T-helper 2 cell treated with Interferon-gamma antibody and Interleukin-4, amounts not matched to agents 5 μg/mL and 100 μg/mL, for 36 hours (primary cell): ENCODE measurements around the gene DOK4.

Experiments used
- DNase-seq: peaks from one replicate; pipeline ENCODE4 v3.0.0; 2021; ENCODE audit warnings: low spot score
- H3K27ac Mint-ChIP-seq: one replicate; pipeline ENCODE4 v1.8.0; 2021; ENCODE audit warnings: mild to moderate bottlenecking, mixed read lengths
- H3K27me3 Mint-ChIP-seq: one replicate; pipeline ENCODE4 v1.8.0; 2021; ENCODE audit warnings: low read depth, mixed read lengths
- H3K36me3 Mint-ChIP-seq: one replicate; pipeline ENCODE4 v1.8.0; 2021; ENCODE audit warnings: low read depth, mixed read lengths
- H3K4me1 Mint-ChIP-seq: one replicate; pipeline ENCODE4 v1.8.0; 2021; ENCODE audit warnings: low read depth, mixed read lengths
- H3K4me3 Mint-ChIP-seq: one replicate; pipeline ENCODE4 v1.8.0; 2022; ENCODE audit warnings: mild to moderate bottlenecking, moderate library complexity, mixed read lengths
- H3K9me3 Mint-ChIP-seq: one replicate; pipeline ENCODE4 v1.8.0; 2021; ENCODE audit warnings: mixed read lengths

Gene DOK4

DNA sequence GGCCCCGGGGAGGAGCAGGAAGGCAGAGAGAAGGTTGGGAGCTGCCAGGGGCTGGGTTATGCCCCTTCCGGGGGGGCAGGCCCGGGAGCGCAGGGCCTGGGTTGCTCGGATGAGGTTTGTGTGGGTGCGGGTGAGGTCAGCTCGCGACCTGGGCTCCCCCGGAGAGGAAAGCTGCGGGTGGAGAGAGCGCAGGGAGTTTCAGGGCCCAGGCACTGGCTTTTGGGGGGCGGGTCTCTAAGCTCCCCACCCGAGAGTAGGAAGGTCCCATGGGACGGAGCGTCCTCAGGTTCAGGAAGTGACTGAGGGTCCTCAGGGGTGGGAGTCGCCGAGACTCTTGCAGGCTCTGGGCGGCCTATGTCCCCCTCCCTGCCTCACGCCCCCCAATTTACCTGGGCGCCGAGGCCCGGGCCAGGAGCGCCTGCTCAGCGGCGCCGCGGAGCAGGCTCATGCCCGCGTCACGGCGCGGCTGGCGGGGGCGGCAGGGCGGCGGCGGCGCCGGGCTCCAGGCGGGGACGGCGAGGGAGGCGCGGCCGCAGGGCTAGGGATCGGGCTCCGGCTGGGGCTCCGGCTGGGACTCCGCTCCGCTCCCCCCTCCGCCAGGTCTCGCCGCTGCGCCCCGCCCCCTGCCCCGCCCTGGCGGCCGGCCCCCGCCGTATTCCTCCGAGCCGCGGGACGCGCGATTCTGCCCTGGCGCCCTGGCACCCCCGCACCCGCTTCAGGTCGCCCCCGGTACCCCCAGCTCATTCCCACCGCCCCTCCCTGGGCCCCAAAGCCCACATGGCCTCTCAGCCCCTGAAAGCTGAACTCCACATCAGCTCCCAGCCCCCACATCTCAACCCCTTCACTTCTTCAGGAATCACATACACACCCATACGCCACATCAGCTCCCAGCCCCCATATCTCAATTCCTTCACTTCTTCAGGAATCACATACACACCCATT, at the start of gene DOK4:
Gene DOK4, minus strand, starts transcription at position 578 of the 942 bp plus-strand sequence. CDS start 6,986 bp downstream, outside the sequence.
- Mint-ChIP-seq H3K4me3 (peak within 1 kb of the TSS; percentile 85), H3K27me3 (peaks cover 17% of the 10 kb centered on the region), H3K27ac (peak within 1 kb of the TSS; percentile 65), H3K9me3 (no peaks in the 10 kb centered on the region), H3K36me3 (no peaks in the 10 kb centered on the region), H3K4me1 (peaks cover 9% of the 10 kb centered on the region)
- DNase-seq, result peak; percentile 73

DNA sequence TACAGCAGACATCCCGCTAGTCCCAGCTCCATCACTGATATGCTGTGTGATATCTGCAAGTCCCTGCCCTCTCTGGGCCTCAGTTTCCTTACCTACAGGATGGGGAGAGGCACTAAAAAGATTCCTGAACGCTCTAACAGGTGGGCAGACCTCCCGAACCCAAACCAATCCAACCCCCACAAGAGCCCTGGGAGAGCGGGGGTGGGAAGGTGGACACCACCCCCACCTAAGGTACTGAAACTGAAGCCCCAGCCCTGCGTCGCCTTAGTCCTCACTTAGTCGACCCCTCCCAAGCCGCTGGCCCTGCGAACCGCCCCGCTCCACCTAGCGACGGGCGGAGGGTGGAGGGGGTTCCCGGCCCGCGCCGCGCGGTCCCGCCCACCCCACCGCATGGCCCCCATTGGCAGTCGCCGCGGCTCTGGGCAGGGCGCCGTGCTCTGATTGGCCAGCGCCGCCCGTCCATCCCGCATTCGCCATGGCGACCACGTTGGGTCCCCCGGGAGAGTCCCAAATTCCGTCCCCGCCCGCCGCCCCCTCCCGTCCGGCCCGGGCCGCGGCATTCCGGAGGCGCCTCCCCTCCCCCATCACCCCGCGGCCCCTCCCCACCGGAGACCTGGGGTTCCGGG, 49.5 kb upstream of the DOK4 start:
- Mint-ChIP-seq H3K9me3 (no peaks in the 10 kb centered on the region), H3K27me3 (no peaks in the 10 kb centered on the region), H3K4me3 (peak overlapping the region; percentile 82), H3K27ac (peak overlapping the region; percentile 79), H3K4me1 (peaks cover 68% of the 10 kb centered on the region), H3K36me3 (no peaks in the 10 kb centered on the region)
- DNase-seq, result peak; percentile 92

DNA sequence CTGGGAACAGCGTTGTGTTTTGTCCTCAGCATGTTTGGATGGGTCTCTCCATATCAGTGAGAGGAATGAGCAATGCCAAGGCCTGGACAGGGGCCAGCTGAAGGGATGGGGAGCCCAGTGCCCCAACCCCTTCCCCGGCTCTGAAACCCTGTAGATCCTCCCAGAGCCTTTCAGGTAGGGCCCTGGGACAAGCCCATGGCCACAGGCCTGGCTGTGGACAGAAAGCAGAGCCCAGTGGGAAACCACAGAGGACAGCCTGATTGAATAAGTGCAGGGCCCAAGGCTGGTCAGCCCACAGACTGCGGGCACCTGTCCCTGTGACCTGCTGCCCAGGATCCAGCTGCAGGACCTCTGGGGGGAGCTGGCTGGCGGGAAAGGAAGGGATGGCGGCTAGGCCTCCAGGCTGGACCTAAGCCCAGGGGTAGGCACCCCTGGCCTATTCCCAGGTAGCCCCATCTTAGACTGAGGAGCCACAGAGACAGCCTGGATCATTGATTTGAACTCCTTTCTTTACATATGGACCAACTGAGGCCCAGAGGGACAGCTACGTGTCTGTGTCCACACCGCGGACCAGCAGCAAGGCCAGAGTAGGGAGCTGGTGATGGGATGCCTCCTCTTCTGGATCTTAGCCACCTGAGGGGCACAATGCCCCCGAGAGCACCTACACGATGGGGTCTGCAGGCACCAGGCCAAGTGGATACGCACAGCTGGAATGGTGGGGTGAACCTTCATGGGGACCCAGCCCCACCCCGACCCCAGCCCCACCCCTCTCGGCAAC, 48.8 kb upstream of the DOK4 start:
- Mint-ChIP-seq H3K27ac (peak overlapping the region; percentile 41), H3K36me3 (no peaks in the 10 kb centered on the region), H3K4me3 (peak overlapping the region; percentile 6), H3K27me3 (no peaks in the 10 kb centered on the region), H3K4me1 (peaks cover 70% of the 10 kb centered on the region), H3K9me3 (no peaks in the 10 kb centered on the region)
- DNase-seq, result no peak

- H3K9me3 Mint-ChIP-seq, result no peaks in the 10 kb centered on the region
- H3K27ac Mint-ChIP-seq, result peak overlapping the region; percentile 41
- H3K27me3 Mint-ChIP-seq, result no peaks in the 10 kb centered on the region
- H3K4me1 Mint-ChIP-seq, result peaks cover 77% of the 10 kb centered on the region
- H3K36me3 Mint-ChIP-seq, result peaks cover 6% of the 10 kb centered on the region
- H3K4me3 Mint-ChIP-seq, result peak overlapping the region; percentile 6
- no peak for DNase-seq
Observed at GRCh38 chr16:57534337-57534880, 48.1 kb upstream of the DOK4 start.

GRCh38 chr16:57533431-57534336, 47.4 kb upstream of the DOK4 start:
- H3K36me3 Mint-ChIP-seq, result peaks cover 6% of the 10 kb centered on the region
- no peaks in the 10 kb centered on the region for H3K27me3 Mint-ChIP-seq
- no peaks in the 10 kb centered on the region for H3K9me3 Mint-ChIP-seq
- peak overlapping the region; percentile 6 for H3K4me3 Mint-ChIP-seq
- no peak for DNase-seq
- H3K4me1 Mint-ChIP-seq, result peaks cover 74% of the 10 kb centered on the region
- H3K27ac Mint-ChIP-seq, result peak overlapping the region; percentile 41

GRCh38 chr16:57532266-57532625, 46.0 kb upstream of the DOK4 start:
- peaks cover 8% of the 10 kb centered on the region for H3K36me3 Mint-ChIP-seq
- DNase-seq, result no peak

DNA sequence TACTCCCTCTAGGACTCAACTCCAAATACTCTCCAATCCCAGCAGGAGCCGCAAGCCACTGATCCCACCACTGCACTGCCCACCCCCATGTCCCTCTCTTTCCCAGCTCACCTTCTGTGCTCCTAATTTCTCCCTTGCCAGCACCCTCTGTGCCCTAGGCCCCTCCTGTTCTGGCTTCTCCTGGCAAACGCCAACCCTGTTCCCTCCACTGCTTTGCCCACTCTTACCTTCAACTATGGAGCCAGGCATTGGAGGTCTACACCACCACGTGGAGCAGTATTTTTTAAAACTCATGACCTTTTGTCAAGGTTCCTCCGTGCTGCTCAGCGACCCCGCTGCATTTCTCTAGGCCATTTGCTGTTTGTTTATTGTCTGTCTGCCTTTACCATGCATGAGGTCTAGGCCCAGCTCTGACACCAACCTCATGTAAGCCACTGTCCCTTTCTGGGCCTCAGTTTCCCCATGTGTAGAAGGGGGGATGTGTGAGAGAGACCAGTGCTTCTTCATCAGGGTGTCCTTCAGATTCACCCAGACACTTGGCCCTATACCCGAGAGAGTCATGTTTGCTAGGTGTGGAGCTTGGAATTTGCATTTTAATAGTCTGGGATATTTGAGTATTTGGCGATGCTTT, 45.5 kb upstream of the DOK4 start:
- H3K4me3 Mint-ChIP-seq, result peak overlapping the region; percentile 81
- H3K4me1 Mint-ChIP-seq, result peaks cover 57% of the 10 kb centered on the region
- H3K36me3 Mint-ChIP-seq, result peaks cover 8% of the 10 kb centered on the region
- no peaks in the 10 kb centered on the region for H3K9me3 Mint-ChIP-seq
- no peaks in the 10 kb centered on the region for H3K27me3 Mint-ChIP-seq
- peak overlapping the region; percentile 97 for H3K27ac Mint-ChIP-seq
- no peak for DNase-seq

More at GRCh38 chr16:57532266-57532625, 46.0 kb upstream of the DOK4 start:
- H3K4me3 Mint-ChIP-seq, result peak overlapping the region; percentile 13
- no peaks in the 10 kb centered on the region for H3K9me3 Mint-ChIP-seq
- peak overlapping the region; percentile 97 for H3K27ac Mint-ChIP-seq
- peaks cover 62% of the 10 kb centered on the region for H3K4me1 Mint-ChIP-seq
- no peaks in the 10 kb centered on the region for H3K27me3 Mint-ChIP-seq

DNA sequence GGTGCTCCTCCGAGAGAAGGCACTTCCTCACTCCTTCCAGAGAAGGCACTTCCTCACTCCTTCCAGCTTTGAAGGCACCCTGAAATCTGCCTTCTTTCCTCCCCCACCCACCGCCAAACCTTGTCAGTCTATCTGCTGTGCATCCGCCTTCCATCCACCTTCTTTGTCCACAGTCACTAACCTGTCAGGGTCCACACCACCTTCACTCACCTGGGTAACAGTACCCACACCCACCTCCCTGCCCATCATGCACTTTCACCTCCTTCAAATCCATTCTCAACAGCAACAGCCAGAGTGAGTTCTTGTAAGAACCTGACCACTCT, 44.9 kb upstream of the DOK4 start:
- peak overlapping the region; percentile 97 for H3K27ac Mint-ChIP-seq
- peaks cover 8% of the 10 kb centered on the region for H3K36me3 Mint-ChIP-seq
- peak overlapping the region; percentile 81 for H3K4me3 Mint-ChIP-seq
- no peaks in the 10 kb centered on the region for H3K9me3 Mint-ChIP-seq
- H3K4me1 Mint-ChIP-seq, result peaks cover 57% of the 10 kb centered on the region
- no peak for DNase-seq
- no peaks in the 10 kb centered on the region for H3K27me3 Mint-ChIP-seq

GRCh38 chr16:57530522-57531252, 44.4 kb upstream of the DOK4 start:
- no peak for DNase-seq
- Mint-ChIP-seq H3K27ac (peak overlapping the region; percentile 97), H3K36me3 (peaks cover 8% of the 10 kb centered on the region), H3K4me3 (peak overlapping the region; percentile 81), H3K9me3 (no peaks in the 10 kb centered on the region), H3K4me1 (peaks cover 56% of the 10 kb centered on the region), H3K27me3 (no peaks in the 10 kb centered on the region)

GRCh38 chr16:57530104-57530521, 43.8 kb upstream of the DOK4 start:
- Mint-ChIP-seq H3K4me1 (peaks cover 52% of the 10 kb centered on the region), H3K36me3 (peaks cover 8% of the 10 kb centered on the region), H3K27me3 (no peaks in the 10 kb centered on the region), H3K9me3 (no peaks in the 10 kb centered on the region), H3K4me3 (peak overlapping the region; percentile 81), H3K27ac (peak overlapping the region; percentile 97)
- DNase-seq, result peak; percentile 65

- Mint-ChIP-seq H3K4me3 (peak overlapping the region; percentile 81), H3K4me1 (peaks cover 48% of the 10 kb centered on the region), H3K9me3 (no peaks in the 10 kb centered on the region), H3K27me3 (no peaks in the 10 kb centered on the region), H3K36me3 (peaks cover 8% of the 10 kb centered on the region), H3K27ac (peak overlapping the region; percentile 97)
- DNase-seq, result no peak
Observed at GRCh38 chr16:57529391-57530103, 43.3 kb upstream of the DOK4 start.
